ENCODE results near the gene HSF2BP. TPM values are rescaled to one million over a fixed set of nuclear protein-coding genes. Genes with fewer than 3 reads are reported as not detected.
A peak's percentile ranks its signal among the peaks of the same experiment; 100 is the strongest.

Gene HSF2BP
- total and polyA plus RNA-seq, 8 donors, result 0.11 to 0.32 (median 0.22) TPM

DNA sequence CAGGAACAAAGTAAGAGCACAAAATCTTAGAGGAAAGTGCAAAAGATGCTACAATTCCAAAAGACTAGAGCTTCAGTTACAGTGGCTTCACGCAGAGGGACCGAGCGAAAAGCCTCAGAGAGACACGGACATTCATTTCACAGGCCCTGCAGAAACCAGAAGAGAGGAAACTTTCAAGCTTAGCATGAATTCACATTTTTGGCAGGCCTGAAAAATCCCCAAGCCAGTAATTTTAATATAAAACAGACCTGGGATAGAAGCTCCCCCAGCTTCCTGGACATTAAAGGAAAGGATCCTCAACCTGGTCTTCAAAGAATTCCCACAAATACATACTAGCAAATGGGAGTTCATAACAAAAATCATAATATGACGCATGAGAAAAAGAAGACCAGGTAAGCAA, 66.2 kb downstream of the HSF2BP start:
- WGBS, 2 donors, result 89 to 95% methylated on average over 5 of the region's 5 CpGs
- Histone ChIP-seq H3K4me1 (no peaks in the 10 kb centered on the region), H3K9me3 (no peaks in the 10 kb centered on the region), H3K27me3 (no peaks in the 10 kb centered on the region), H3K36me3 (no peaks in the 10 kb centered on the region), H3K4me3 (no peak overlapping the region), H3K27ac (no peak overlapping the region)
- intact Hi-C loops (cut with DNase I), result no loop called here
- TF ChIP-seq CTCF (IDR thresholded peaks at IDR 0.05), result no peak
- DNase-seq (no peak), FAIRE-seq (no peak), ATAC-seq (no peak)

DNA sequence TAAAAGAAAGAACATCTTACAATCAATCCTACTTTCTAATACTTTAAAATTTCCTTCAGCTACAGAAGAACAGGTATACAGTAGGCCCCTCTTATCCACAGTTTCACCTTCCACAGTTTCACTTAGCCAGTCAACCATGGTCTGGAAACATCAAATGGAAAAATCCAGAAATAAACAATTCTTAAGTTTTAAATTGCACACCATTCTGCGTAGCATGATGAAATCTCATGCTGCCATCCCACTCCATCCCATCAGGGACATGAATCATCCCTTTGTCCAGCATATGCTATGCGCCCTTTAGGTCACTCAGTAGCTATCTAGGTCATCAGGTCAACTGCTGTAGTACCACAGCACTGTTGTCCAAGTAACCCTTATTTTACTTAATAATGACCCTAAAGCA, 67.7 kb downstream of the HSF2BP start:
- WGBS, 2 donors, result 88 to 90% methylated on average over 2 of the region's 2 CpGs
- Histone ChIP-seq H3K4me1 (peaks cover 0 to 8% (median 5%) of the 10 kb centered on the region in 3 donors), H3K9me3 (no peaks in the 10 kb centered on the region), H3K36me3 (no peaks in the 10 kb centered on the region), H3K27me3 (no peaks in the 10 kb centered on the region), H3K27ac (no peak overlapping the region), H3K4me3 (no peak overlapping the region)
- no peak for FAIRE-seq
- no peak for DNase-seq
- TF ChIP-seq CTCF (IDR thresholded peaks at IDR 0.05), result no peak
- intact Hi-C loops (cut with DNase I), result no loop called here
- no peak for ATAC-seq

DNA sequence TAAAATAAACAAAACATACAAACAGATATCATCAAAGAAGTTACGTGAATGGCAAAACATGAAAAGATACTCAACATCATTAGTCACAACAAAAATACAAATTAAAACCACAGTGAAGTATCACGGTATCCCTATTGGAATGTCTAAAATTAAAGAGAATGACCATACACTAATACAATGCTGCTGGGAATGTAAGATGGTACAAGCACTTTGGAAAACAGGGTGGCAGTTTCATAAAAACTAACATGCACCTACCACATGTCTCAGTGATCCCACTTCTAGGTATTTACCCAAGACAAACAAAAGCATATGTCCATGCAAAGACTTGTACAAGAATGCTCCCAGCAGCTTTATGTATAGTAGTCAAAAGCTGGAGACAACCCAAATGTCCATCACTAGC, 69.1 kb downstream of the HSF2BP start:
- no peaks in the 10 kb centered on the region for H3K27me3 ChIP-seq
- ATAC-seq (no peak), FAIRE-seq (no peak), DNase-seq (no peak)
- H3K9me3 ChIP-seq, result no peaks in the 10 kb centered on the region
- peaks cover 5 to 15% (median 5%) of the 10 kb centered on the region in 3 donors for H3K4me1 ChIP-seq
- H3K27ac ChIP-seq, result no peak overlapping the region
- no peaks in the 10 kb centered on the region for H3K36me3 ChIP-seq
- H3K4me3 ChIP-seq, result no peak overlapping the region
- 90 to 92% methylated on average over 2 of the region's 2 CpGs for WGBS, 2 donors
- intact Hi-C loops (cut with DNase I), result no loop called here
- no peak for TF ChIP-seq CTCF (IDR thresholded peaks at IDR 0.05)

DNA sequence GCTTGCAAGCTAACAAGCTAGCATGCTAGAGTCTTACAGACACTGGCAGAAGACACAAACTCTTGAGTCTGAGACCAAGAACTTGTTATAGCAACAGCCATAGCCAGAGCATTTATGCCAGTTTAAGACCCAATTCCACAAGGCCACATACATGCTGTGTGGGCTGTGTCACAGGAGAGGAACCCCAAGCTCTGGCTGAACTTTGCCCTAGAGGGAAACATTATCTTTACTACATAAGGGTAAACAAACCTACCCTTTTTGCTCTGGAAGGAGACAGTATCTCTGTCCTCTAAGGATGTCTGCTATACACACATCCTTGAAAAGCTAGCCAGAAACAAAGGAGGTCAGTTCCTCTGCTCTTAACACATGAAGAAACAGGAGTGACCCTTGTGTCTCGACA, 70.3 kb downstream of the HSF2BP start:
- Histone ChIP-seq H3K9me3 (no peaks in the 10 kb centered on the region), H3K4me3 (no peak overlapping the region), H3K27ac (no peak overlapping the region), H3K36me3 (no peaks in the 10 kb centered on the region), H3K27me3 (no peaks in the 10 kb centered on the region), H3K4me1 (peaks cover 5 to 16% (median 5%) of the 10 kb centered on the region in 3 donors)
- TF ChIP-seq CTCF (IDR thresholded peaks at IDR 0.05), result no peak
- no peak for FAIRE-seq
- WGBS, 2 donors, result 85 to 94% methylated on average over 1 of the region's 1 CpG
- intact Hi-C loops (cut with DNase I), result no loop called here
- no peak for DNase-seq
- ATAC-seq, result no peak

DNA sequence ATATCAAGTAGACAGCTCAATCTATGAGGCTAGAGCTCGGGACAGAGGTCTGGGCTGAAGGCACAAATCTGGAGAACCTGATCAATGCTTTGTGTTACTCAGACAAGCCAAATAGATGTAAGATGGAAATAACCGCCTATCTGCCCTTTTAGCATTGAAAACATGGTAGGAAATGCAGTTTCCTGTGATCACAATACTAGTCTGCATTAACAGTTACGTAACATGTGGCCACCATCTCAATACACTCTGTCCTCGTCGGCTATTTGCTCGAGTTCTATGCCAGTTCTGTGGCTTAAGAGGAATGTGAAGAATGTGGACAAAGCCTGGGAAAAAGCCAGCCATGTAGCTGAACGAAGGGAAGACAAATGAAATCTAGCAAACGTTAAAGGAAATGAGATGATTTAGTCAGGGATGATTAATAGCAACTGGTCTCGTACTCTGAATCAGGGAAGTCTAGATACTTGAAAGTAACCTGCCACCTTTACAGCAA, 73.3 kb downstream of the HSF2BP start:
- no peak for FAIRE-seq
- no peak for TF ChIP-seq CTCF (IDR thresholded peaks at IDR 0.05)
- H3K4me3 ChIP-seq, result no peak overlapping the region
- ATAC-seq, result peak; percentile 91 to 98 (median 96)
- H3K27ac ChIP-seq, result peak overlapping the region; percentile 23 to 72 (median 48)
- no peaks in the 10 kb centered on the region for H3K27me3 ChIP-seq
- DNase-seq, result peak in 3 of 6 donors; percentile 64 to 78 (median 69)
- H3K9me3 ChIP-seq, result no peaks in the 10 kb centered on the region
- intact Hi-C loops (cut with DNase I), result no loop called here
- 17% methylated on average over 9 of the region's 9 CpGs for WGBS, 2 donors
- H3K4me1 ChIP-seq, result peaks cover 5 to 16% (median 5%) of the 10 kb centered on the region in 3 donors
- no peaks in the 10 kb centered on the region for H3K36me3 ChIP-seq

Measured in pancreas (tissue), 10 donors.